NCI-H187 (cell line): Measurements from ENCODE around the gene SF3B6.
"Not testable (repeated sequence)": the region's sequence is repeated elsewhere in the genome, so short reads cannot be mapped to it uniquely, and the experiment has no call there.

Experiments used
- DNase-seq, 2 experiments: peaks; one replicate each; lab custom pipeline; 2025; lab: John Stamatoyannopoulos, UW

The SF3B6 gene

GRCh38 chr2:24075915-24076848 lies at the start of gene SF3B6:
Gene SF3B6, minus strand, starts transcription at chr2:24076326. Its CDS starts 97 bp downstream, at chr2:24076229.
- DNase-seq, result peak; percentile 99 to 100

GRCh38 chr2:24123922-24124580 lies 47.9 kb upstream of the SF3B6 start:
- no peak for DNase-seq

GRCh38 chr2:24123195-24123921 lies 47.2 kb upstream of the SF3B6 start, which contains the start of the genes FAM228B and PFN4:
Gene FAM228B, plus strand, starts transcription at chr2:24123469. Its CDS starts 893 bp downstream, at chr2:24124362.
Gene PFN4, minus strand, starts transcription at chr2:24123334. Its CDS starts 799 bp downstream, at chr2:24122535.
- DNase-seq, result peak; percentile 47 to 83

- DNase-seq, result no peak
These were observed 46.5 kb upstream of the SF3B6 start for GRCh38 chr2:24122366-24123194.

- DNase-seq, result no peak
These were observed 45.3 kb upstream of the SF3B6 start for GRCh38 chr2:24121469-24121868.

GRCh38 chr2:24121066-24121465 lies 44.9 kb upstream of the SF3B6 start:
- DNase-seq, result no peak

- DNase-seq, result no peak
These were observed 41.8 kb upstream of the SF3B6 start for GRCh38 chr2:24117902-24118301.

GRCh38 chr2:24115057-24115456 lies 38.9 kb upstream of the SF3B6 start:
- DNase-seq, result no peak

- no peak for DNase-seq
These were observed 35.3 kb upstream of the SF3B6 start for GRCh38 chr2:24111407-24111901.

- DNase-seq, result no peak
These were observed 34.7 kb upstream of the SF3B6 start for GRCh38 chr2:24110660-24111303.

- not testable (repeated sequence) for DNase-seq
These were observed 33.3 kb upstream of the SF3B6 start for GRCh38 chr2:24109431-24109830.

- no peak for DNase-seq
These were observed 31.2 kb upstream of the SF3B6 start for GRCh38 chr2:24107336-24107735.

GRCh38 chr2:24106786-24107185 lies 30.7 kb upstream of the SF3B6 start:
- DNase-seq, result no peak

GRCh38 chr2:24105816-24106215 lies 29.7 kb upstream of the SF3B6 start:
- no peak for DNase-seq

- no peak for DNase-seq
These were observed 28.8 kb upstream of the SF3B6 start for GRCh38 chr2:24104906-24105305.

- DNase-seq, result no peak
These were observed 28.1 kb upstream of the SF3B6 start for GRCh38 chr2:24104110-24104650.

- no peak for DNase-seq
These were observed 26.6 kb upstream of the SF3B6 start for GRCh38 chr2:24102677-24103076.

GRCh38 chr2:24101992-24102391 lies 25.9 kb upstream of the SF3B6 start:
- no peak for DNase-seq

GRCh38 chr2:24100732-24101131 lies 24.6 kb upstream of the SF3B6 start:
- not testable (repeated sequence) for DNase-seq

GRCh38 chr2:24095171-24095677 lies 19.1 kb upstream of the SF3B6 start:
- not testable (repeated sequence) for DNase-seq
